ENCODE results near the gene USH1G.
A peak's percentile ranks its signal among the peaks of the same experiment; 100 is the strongest.
"Not testable (repeated sequence)": the region's sequence is repeated elsewhere in the genome, so short reads cannot be mapped to it uniquely, and the experiment has no call there.

The USH1G gene

GRCh38 chr17:74930535-74931036 is 7.5 kb upstream of the USH1G start:
- no peak for DNase-seq (ENCODE audit: low read depth)

- DNase-seq (ENCODE audit: low read depth): no peak
Measured at GRCh38 chr17:74928786-74929185, 5.7 kb upstream of the USH1G start.

GRCh38 chr17:74925242-74925641 is 2.2 kb upstream of the USH1G start:
- no peak for DNase-seq (ENCODE audit: low read depth)

GRCh38 chr17:74924250-74924948 is 1.3 kb upstream of the USH1G start, which contains the start of gene OTOP2:
OTOP2 (plus strand) TSS chr17:74924273; CDS start chr17:74924633, 360 bp downstream.
- no peak for DNase-seq (ENCODE audit: low read depth)

GRCh38 chr17:74923538-74924249 is 639 bp upstream of the USH1G start:
- peak; percentile 61 for DNase-seq (ENCODE audit: low read depth)

- no peak for DNase-seq (ENCODE audit: low read depth)
Measured at GRCh38 chr17:74922172-74922571, 883 bp downstream of the USH1G start.

- no peak for DNase-seq (ENCODE audit: low read depth)
Measured at GRCh38 chr17:74921769-74922168, 1.3 kb downstream of the USH1G start.

- no peak for DNase-seq (ENCODE audit: low read depth)
Measured at GRCh38 chr17:74921026-74921681, 1.9 kb downstream of the USH1G start.

GRCh38 chr17:74920642-74921025 is 2.4 kb downstream of the USH1G start:
- DNase-seq (ENCODE audit: low read depth): no peak

GRCh38 chr17:74920306-74920620 is 2.8 kb downstream of the USH1G start:
- DNase-seq (ENCODE audit: low read depth): no peak

- DNase-seq (ENCODE audit: low read depth): no peak
Measured at GRCh38 chr17:74919440-74920305, 3.4 kb downstream of the USH1G start.

- DNase-seq (ENCODE audit: low read depth): no peak
Measured at GRCh38 chr17:74918906-74919305, 4.1 kb downstream of the USH1G start.

- no peak for DNase-seq (ENCODE audit: low read depth)
Measured at GRCh38 chr17:74917430-74917829, 5.6 kb downstream of the USH1G start.

GRCh38 chr17:74916851-74917199 is 6.2 kb downstream of the USH1G start:
- DNase-seq (ENCODE audit: low read depth): no peak

- no peak for DNase-seq (ENCODE audit: low read depth)
Measured at GRCh38 chr17:74916136-74916850, 6.8 kb downstream of the USH1G start.

GRCh38 chr17:74911423-74911822 is 11.6 kb downstream of the USH1G start:
- not testable (repeated sequence) for DNase-seq (ENCODE audit: low read depth)

GRCh38 chr17:74909097-74909496 is 14.0 kb downstream of the USH1G start:
- DNase-seq (ENCODE audit: low read depth): not testable (repeated sequence)

- no peak for DNase-seq (ENCODE audit: low read depth)
Measured at GRCh38 chr17:74907012-74907411, 16.0 kb downstream of the USH1G start.

GRCh38 chr17:74906214-74906793 is 16.8 kb downstream of the USH1G start:
- not testable (repeated sequence) for DNase-seq (ENCODE audit: low read depth)

GRCh38 chr17:74904687-74905409 is 18.2 kb downstream of the USH1G start:
- DNase-seq (ENCODE audit: low read depth): no peak
